Panc1 (cell line): Measurements from ENCODE around the gene IGF2R. TPM values are rescaled to one million over a fixed set of nuclear protein-coding genes. Genes with fewer than 3 reads are reported as not detected.
"Not testable (repeated sequence)": the region's sequence is repeated elsewhere in the genome, so short reads cannot be mapped to it uniquely, and the experiment has no call there.

Source experiments
- ATAC-seq: fragments of 200-7000 bp; cut with Tn5 transposase; 2 replicates; pipeline ENCODE4 v1.9.1; 2020; ENCODE audit warnings: mild to moderate bottlenecking, moderate library complexity
- BruUV-seq: library from RNA; stranded (reverse); fragments of 400-500 nt; replicated peaks from 2 replicates; lab custom pipeline; 2021; lab: Mats Ljungman, UMichigan
- CTCF ChIA-PET: fragments of 300-600 bp; sonication (Branson Sonifier 250); formaldehyde crosslinking; loops from one replicate; lab custom pipeline; 2022; ENCODE audit warnings: antibody characterized with exemption; lab: Charles Lee
- POLR2A ChIA-PET: fragments of 300-600 bp; sonication (Branson Sonifier 250); formaldehyde crosslinking; loops from one replicate; lab custom pipeline; 2022; ENCODE audit warnings: antibody characterized with exemption; lab: Charles Lee
- DNase-seq: peaks from one replicate; pipeline ENCODE4 v3.0.0-alpha.2; 2010; ENCODE audit warnings: low read depth, low spot score
- H3K27ac ChIP-seq: 2 replicates; pipeline ENCODE4 v1.5.1; 2011; ENCODE audit warnings: mild to moderate bottlenecking, low read length, inconsistent platforms
- H3K27me3 ChIP-seq: fragments of 200-500 bp; sonication (Bioruptor generic); 2 replicates; pipeline ENCODE4 v1.6.0; 2014; ENCODE audit warnings: low read length, inconsistent platforms; ENCODE audit not compliant: control insufficient read depth, insufficient read depth
- H3K36me3 ChIP-seq: fragments of 200-500 bp; sonication (Bioruptor generic); 2 replicates; pipeline ENCODE4 v1.5.1; 2014; ENCODE audit warnings: inconsistent platforms, mild to moderate bottlenecking, low read length, moderate library complexity; ENCODE audit not compliant: control insufficient read depth, insufficient read depth
- H3K4me1 ChIP-seq: 2 replicates; pipeline ENCODE4 v1.5.1; 2011; ENCODE audit warnings: inconsistent platforms, mild to moderate bottlenecking, low read length, moderate library complexity; ENCODE audit not compliant: control insufficient read depth, insufficient read depth
- H3K4me3 ChIP-seq, 2 experiments: 2 replicates each; pipeline ENCODE4 v1.5.1; 2011 to 2012; ENCODE audit warnings: low read depth in 2 of 2, low read length in 2 of 2, mild to moderate bottlenecking in 2 of 2, inconsistent platforms in 1 of 2, moderate library complexity in 1 of 2
- H3K9me3 ChIP-seq: fragments of 200-500 bp; sonication (Bioruptor generic); 2 replicates; pipeline ENCODE4 v1.5.1; 2014; ENCODE audit warnings: low read depth, mild to moderate bottlenecking, inconsistent platforms, low read length, moderate library complexity; ENCODE audit not compliant: control insufficient read depth, insufficient read depth
- CTCF ChIP-seq: fragments of 450-650 bp; IDR thresholded peaks from 2 replicates; pipeline ENCODE4 v1.5.1; 2017; ENCODE audit warnings: mild to moderate bottlenecking
- POLR2AphosphoS5 ChIP-seq: IDR thresholded peaks from 2 replicates; pipeline ENCODE4 v1.6.1; 2012; ENCODE audit warnings: mild to moderate bottlenecking, low read depth, low read length, moderate library complexity
- REST ChIP-seq, 2 experiments: IDR thresholded peaks; 2 replicates each; pipeline ENCODE4 v1.6.1; 2011 to 2012; ENCODE audit warnings: low read depth in 2 of 2, control low read depth in 1 of 2, low read length in 1 of 2, mild to moderate bottlenecking in 1 of 2, moderate library complexity in 1 of 2; ENCODE audit not compliant: insufficient read depth in 1 of 2
- SIN3A ChIP-seq: IDR thresholded peaks from 2 replicates; pipeline ENCODE4 v1.6.1; 2012; ENCODE audit warnings: low read depth, mild to moderate bottlenecking, low read length, moderate library complexity, borderline replicate concordance; ENCODE audit not compliant: insufficient read depth
- TCF7L2 ChIP-seq: IDR thresholded peaks from 2 replicates; pipeline ENCODE4 v1.6.1; 2011; ENCODE audit warnings: mild to moderate bottlenecking, low read depth, low read length, inconsistent platforms
- in situ Hi-C: cut with HindIII; loops from 2 replicates; pipeline ENCODE4 v1.10.0; 2016; ENCODE audit warnings: low sequenced_read_pairs, low pct_unique_long_range_greater_than_20kb
- intact Hi-C: fragments of 100-400 bp; cut with micrococcal nuclease; formaldehyde crosslinking; loops from one replicate; pipeline ENCODE4 v1.10.0; 2022; ENCODE audit not compliant: unreplicated experiment
- total RNA-seq: library from RNA; stranded (reverse); gene quantifications from one replicate; pipeline ENCODE4 v1.2.1, GENCODE V29; 2021; ENCODE audit not compliant: unreplicated experiment

Gene IGF2R
- total RNA-seq, 1 experiment from 2014 or later, result 163 TPM

- TF ChIP-seq REST (IDR thresholded peaks at IDR 0.05; ENCODE audit: insufficient read depth in 1 of 2, low read depth in 2 of 2, low read length in 1 of 2) (no peak), SIN3A (no peak), CTCF (no peak), POLR2AphosphoS5 (no peak), TCF7L2 (no peak)
- intact Hi-C loops (loop anchor here (1.0 kb wide), 1 partner anchor 317 kb away; no protein-coding TSS in a partner anchor), in situ Hi-C loops (no loop called here)
- no peaks in the 10 kb centered on the region for H3K27me3 ChIP-seq
- no peaks in the 10 kb centered on the region for H3K4me1 ChIP-seq
- ChIA-PET CTCF (interaction anchor here (0.6 to 1.8 kb wide), 3 partner anchors 8 to 317 kb away, joined by 3 to 10 read pairs (median 3); no protein-coding TSS in a partner anchor), POLR2A (no interaction called here)
- ATAC-seq (no peak), DNase-seq (no peak)
- H3K9me3 ChIP-seq, result no peaks in the 10 kb centered on the region
- H3K36me3 ChIP-seq, result no peaks in the 10 kb centered on the region
- H3K27ac ChIP-seq, result no peak overlapping the region
- no TSS peak for BruUV-seq
- H3K4me3 ChIP-seq, result no peak overlapping the region
Observed at GRCh38 chr6:160138839-160139419, 170.0 kb downstream of the IGF2R start.

GRCh38 chr6:160139420-160139851 lies 170.6 kb downstream of the IGF2R start:
- in situ Hi-C loops, result no loop called here
- intact Hi-C loops, result no loop called here
- POLR2A ChIA-PET, result no interaction called here
- H3K27ac ChIP-seq, result no peak overlapping the region
- CTCF ChIA-PET, result no interaction called here
- DNase-seq (no peak), ATAC-seq (no peak)
- H3K36me3 ChIP-seq, result no peaks in the 10 kb centered on the region
- H3K27me3 ChIP-seq, result no peaks in the 10 kb centered on the region
- no peaks in the 10 kb centered on the region for H3K4me1 ChIP-seq
- no TSS peak for BruUV-seq
- TF ChIP-seq CTCF (no peak), TCF7L2 (no peak), SIN3A (no peak), REST (IDR thresholded peaks at IDR 0.05; ENCODE audit: insufficient read depth in 1 of 2, low read depth in 2 of 2, low read length in 1 of 2) (no peak), POLR2AphosphoS5 (no peak)
- no peaks in the 10 kb centered on the region for H3K9me3 ChIP-seq
- H3K4me3 ChIP-seq, result no peak overlapping the region

- H3K27ac ChIP-seq, POLR2A ChIA-PET, ATAC-seq, H3K4me1 ChIP-seq, H3K27me3 ChIP-seq, H3K9me3 ChIP-seq, DNase-seq, CTCF ChIA-PET, intact Hi-C loops, H3K36me3 ChIP-seq, H3K4me3 ChIP-seq, BruUV-seq, in situ Hi-C loops: not testable (repeated sequence)
Observed at GRCh38 chr6:160140493-160140892, 171.6 kb downstream of the IGF2R start.
